Endothelial cell of umbilical vein (primary cell): ENCODE data around the gene TMEM109. TPM values are rescaled to one million over a fixed set of nuclear protein-coding genes. Genes with fewer than 3 reads are reported as not detected.
A peak's percentile ranks its signal among the peaks of the same experiment; 100 is the strongest.

Source experiments
- BruUV-seq: library from RNA; stranded (reverse); fragments of 400-500 nt; replicated peaks from 2 replicates; lab custom pipeline; 2021; lab: Mats Ljungman, UMichigan
- CTCF ChIA-PET: fragments of 300-600, 350-600 bp; sonication (Branson Sonifier 250); formaldehyde crosslinking; loops from one replicate; lab custom pipeline; 2021; ENCODE audit warnings: antibody characterized with exemption, inconsistent platforms; lab: Charles Lee
- POLR2A ChIA-PET: fragments of 300-600, 350-600 bp; sonication (Branson Sonifier 250); formaldehyde crosslinking; loops from one replicate; lab custom pipeline; 2021; ENCODE audit warnings: antibody characterized with exemption, inconsistent platforms; lab: Charles Lee
- DNase-seq: peaks from one replicate; pipeline ENCODE4 v3.0.0-alpha.2; 2011; ENCODE audit warnings: low read depth, low spot score
- FAIRE-seq: peaks from 2 replicates; lab custom pipeline; 2011; peaks lifted over from hg19 to GRCh38; lab: Jason Lieb, UNC
- H2AFZ ChIP-seq: 2 replicates; pipeline ENCODE4 v1.6.0; 2012; ENCODE audit warnings: low read depth, low read length, control low read depth, inconsistent platforms
- H3K27ac ChIP-seq: 2 replicates; pipeline ENCODE4 v1.5.1; 2011; ENCODE audit warnings: low read depth, mild to moderate bottlenecking, control low read depth, low read length, moderate library complexity; ENCODE audit not compliant: insufficient read depth
- H3K27me3 ChIP-seq, 2 experiments: 2 replicates each; pipeline versions ENCODE4 v1.6.0 to v1.6.1; 2011; ENCODE audit warnings: low read length in 2 of 2, mixed read lengths in 1 of 2; ENCODE audit not compliant: control insufficient read depth in 2 of 2, insufficient read depth in 2 of 2
- H3K36me3 ChIP-seq, 2 experiments: 2 replicates in 1 of 2; 3 replicates in 1 of 2; pipeline ENCODE4 v1.5.1; 2011; ENCODE audit warnings: low read length in 2 of 2, mild to moderate bottlenecking in 1 of 2, moderate library complexity in 1 of 2; ENCODE audit not compliant: control insufficient read depth in 2 of 2, insufficient read depth in 2 of 2; ENCODE audit errors: extremely low read depth in 1 of 2
- H3K4me1 ChIP-seq: 3 replicates; pipeline ENCODE4 v1.5.1; 2011; ENCODE audit warnings: mild to moderate bottlenecking, low read length; ENCODE audit not compliant: control insufficient read depth, insufficient read depth; ENCODE audit errors: extremely low read depth
- H3K4me2 ChIP-seq: 2 replicates; pipeline ENCODE4 v1.6.1; 2011; ENCODE audit warnings: low read length, control low read depth, mixed read lengths; ENCODE audit not compliant: insufficient read depth
- H3K4me3 ChIP-seq, 3 experiments: fragments of 200-600 bp in 1 of 3; sonication (generic), shearing (Covaris generic) in 1 of 3; replicated peaks in 1 of 3; 2 replicates each; pipeline ENCODE4 v1.5.1; 2011 to 2016; ENCODE audit warnings: control low read depth in 3 of 3, low read length in 3 of 3, mild to moderate bottlenecking in 2 of 3, inconsistent platforms in 1 of 3, low read depth in 1 of 3, moderate library complexity in 1 of 3; ENCODE audit not compliant: insufficient read depth in 1 of 3
- H3K79me2 ChIP-seq: 2 replicates; pipeline ENCODE4 v1.6.0; 2012; ENCODE audit warnings: low read length, inconsistent platforms; ENCODE audit not compliant: control insufficient read depth, insufficient read depth
- H3K9ac ChIP-seq: replicated peaks from 2 replicates; pipeline ENCODE3; 2011; ENCODE audit warnings: low read length, control low read depth; ENCODE audit not compliant: insufficient read depth; ENCODE audit errors: extremely low read depth
- H3K9me1 ChIP-seq: replicated peaks from 3 replicates; pipeline ENCODE4 v1.6.0; 2011; ENCODE audit warnings: mild to moderate bottlenecking, low read length; ENCODE audit not compliant: control insufficient read depth, insufficient read depth; ENCODE audit errors: extremely low read depth
- H3K9me3 ChIP-seq: replicated peaks from 2 replicates; pipeline ENCODE4 v1.5.1; 2012; ENCODE audit warnings: low read length, inconsistent platforms; ENCODE audit not compliant: control insufficient read depth, insufficient read depth
- H4K20me1 ChIP-seq: replicated peaks from 2 replicates; pipeline ENCODE3; 2011; ENCODE audit warnings: mild to moderate bottlenecking, low read length; ENCODE audit not compliant: control insufficient read depth, insufficient read depth; ENCODE audit errors: extremely low read depth
- CTCF ChIP-seq, 2 donors: IDR thresholded peaks; 1 replicate in 1 of 2; 2 replicates in 1 of 2; pipeline ENCODE4 v1.5.1; 2011; ENCODE audit warnings: low read length in 2 of 2, mild to moderate bottlenecking in 2 of 2, moderate library complexity in 2 of 2, control low read depth in 1 of 2, inconsistent platforms in 1 of 2, low read depth in 1 of 2; ENCODE audit not compliant: insufficient read depth in 1 of 2; ENCODE audit errors: extremely low read depth in 1 of 2
- MYC ChIP-seq: IDR thresholded peaks from one replicate; pipeline ENCODE4 v1.6.1; 2011; ENCODE audit warnings: mild to moderate bottlenecking, low read depth, low read length
- dilution Hi-C: fragments of 300-500 bp; cut with MboI; formaldehyde crosslinking; loops from one replicate; pipeline ENCODE4 v1.15.0; 2019; ENCODE audit warnings: low sequenced_read_pairs; ENCODE audit not compliant: extremely low pct_ligation_motif_present
- intact Hi-C: fragments of 100-400 bp; cut with micrococcal nuclease; formaldehyde crosslinking; loops from one replicate; pipeline ENCODE4 v1.10.0; 2022
- polyA plus RNA-seq, 4 experiments: library from polyadenylated mRNA; depleted of rRNA in 3 of 4; stranded (reverse) in 3 of 4; unstranded in 1 of 4; fragments of >200 nt; gene quantifications; 2 replicates each; pipeline versions ENCODE4 v1.2.1 to v1.2.3, GENCODE V29; 2011 to 2012; ENCODE audit warnings: missing spikeins in 1 of 4
- total RNA-seq: library from RNA; stranded (reverse); gene quantifications from 2 replicates; pipeline ENCODE4 v1.2.3, GENCODE V29; 2021

Gene TMEM109
- total and polyA plus RNA-seq, 2 donors (not counting 3 experiments of a cell fraction or from before 2014, with no cell fraction given) = 143 to 192 TPM

DNA sequence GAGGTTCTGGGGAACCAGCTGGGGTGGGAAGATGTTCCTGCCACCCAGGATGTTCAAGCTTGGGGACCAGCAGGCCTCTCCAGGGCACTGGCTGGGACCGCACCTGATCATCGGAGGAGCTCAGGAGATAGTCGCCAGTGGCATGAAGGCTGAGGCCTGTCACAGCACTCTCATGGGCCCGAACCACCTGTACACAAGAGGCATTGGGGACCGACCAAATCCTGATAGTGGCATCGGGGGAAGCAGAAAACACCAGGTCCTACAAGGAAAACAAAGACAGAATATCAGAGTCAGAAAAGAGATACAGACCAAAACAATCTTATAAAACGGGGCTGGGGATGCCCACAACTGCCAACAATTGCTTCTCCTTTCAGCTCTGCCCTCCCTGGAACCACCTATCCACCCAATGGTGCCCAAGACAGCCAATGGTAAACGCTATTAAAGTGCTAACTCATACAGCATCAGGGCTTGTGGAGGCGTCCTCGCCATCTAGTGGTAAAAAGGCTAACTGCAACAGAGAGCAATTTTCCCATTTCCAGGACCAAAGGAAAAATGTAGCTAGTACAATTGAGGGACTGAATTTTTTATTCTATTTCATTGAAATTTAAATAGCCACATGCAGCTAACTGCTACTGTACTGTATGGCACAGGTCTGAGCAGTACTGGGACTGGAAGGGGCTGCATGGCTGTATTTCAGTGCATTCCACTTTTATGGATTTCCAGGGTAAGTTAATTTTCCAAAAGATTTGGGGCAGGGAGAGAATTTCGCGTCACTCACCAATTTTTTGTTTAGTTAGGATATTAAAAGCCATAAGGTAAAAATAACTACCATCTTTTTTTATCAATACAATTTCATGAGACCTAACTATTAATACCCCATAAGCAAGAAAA is 14.7 kb upstream of the TMEM109 start:
- ChIA-PET POLR2A (interaction anchor here (0.6 to 1.0 kb wide), 3 partner anchors 14 to 68 kb away, joined by 3 to 4 read pairs (median 4); partner anchors contain the start of gene TMEM109), CTCF (interaction anchor here (0.6 to 13.1 kb wide), 56 partner anchors 8 to 551 kb away, joined by 3 to 300 read pairs (median 5); partner anchors contain the start of genes PTGDR2, TMEM109, TMEM132A and ZP1)
- Histone ChIP-seq H3K9me3 (no peaks in the 10 kb centered on the region), H3K27ac (peak overlapping the region; percentile 1), H3K4me3 (no peak overlapping the region), H3K27me3 (no peaks in the 10 kb centered on the region), H3K4me1 (peaks cover 2% of the 10 kb centered on the region), H2AFZ (no peak overlapping the region), H4K20me1 (no peaks in the 10 kb centered on the region), H3K9me1 (no peaks in the 10 kb centered on the region), H3K4me2 (no peak overlapping the region), H3K9ac (no peak overlapping the region), H3K36me3 (peaks cover 43 to 56% of the 10 kb centered on the region in 2 experiments), H3K79me2 (peaks cover 22% of the 10 kb centered on the region)
- dilution Hi-C loops = no loop called here
- peak; percentile 81 for DNase-seq
- TF ChIP-seq CTCF (IDR thresholded peaks at IDR 0.05; ENCODE audit: extremely low read depth in 1 of 2, insufficient read depth in 1 of 2, low read depth in 1 of 2, low read length in 2 of 2) (peak; percentile 85 to 94), MYC (no peak)
- peak; percentile 92 for FAIRE-seq
- intact Hi-C loops = loop anchor here (1.0 kb wide), 2 partner anchors 68 to 124 kb away; no protein-coding TSS in a partner anchor
- no TSS peak for BruUV-seq
